Memory B cell (primary cell): ENCODE results near the gene TSPOAP1.

ENCODE experiments used
- ATAC-seq: fragments of 150-1000 bp; cut with Tn5 transposase; 2 replicates; pipeline ENCODE4 v1.10.0; 2021; ENCODE audit warnings: low read depth, mild to moderate bottlenecking, moderate library complexity
- DNase-seq, 2 donors: peaks; one replicate each; pipeline ENCODE4 v3.0.0; 2022; ENCODE audit warnings: low spot score in 2 of 2
- H3K27ac Mint-ChIP-seq: one replicate; pipeline ENCODE4 v1.8.0; 2022; ENCODE audit warnings: mild to moderate bottlenecking, moderate library complexity, mixed read lengths
- H3K27me3 Mint-ChIP-seq: one replicate; pipeline ENCODE4 v1.8.0; 2022; ENCODE audit warnings: mixed read lengths
- H3K36me3 Mint-ChIP-seq: one replicate; pipeline ENCODE4 v1.8.0; 2022; ENCODE audit warnings: mild to moderate bottlenecking, mixed read lengths
- H3K4me1 Mint-ChIP-seq: one replicate; pipeline ENCODE4 v1.8.0; 2022; ENCODE audit warnings: mixed read lengths
- H3K4me3 Mint-ChIP-seq: one replicate; pipeline ENCODE4 v1.8.0; 2022; ENCODE audit warnings: mild to moderate bottlenecking, moderate library complexity, mixed read lengths
- H3K9me3 Mint-ChIP-seq: one replicate; pipeline ENCODE4 v1.8.0; 2022; ENCODE audit warnings: mixed read lengths

The TSPOAP1 gene

GRCh38 chr17:58307468-58308172, 21.0 kb downstream of the TSPOAP1 start:
- Mint-ChIP-seq H3K36me3 (peaks cover 2% of the 10 kb centered on the region), H3K27ac (no peak overlapping the region), H3K27me3 (no peaks in the 10 kb centered on the region), H3K4me1 (peaks cover 9% of the 10 kb centered on the region), H3K9me3 (no peaks in the 10 kb centered on the region), H3K4me3 (no peak overlapping the region)
- DNase-seq (no peak), ATAC-seq (no peak)

- H3K4me3 Mint-ChIP-seq, result no peak overlapping the region
- no peak for DNase-seq
- peaks cover 2% of the 10 kb centered on the region for H3K36me3 Mint-ChIP-seq
- H3K4me1 Mint-ChIP-seq, result peaks cover 12% of the 10 kb centered on the region
- no peaks in the 10 kb centered on the region for H3K9me3 Mint-ChIP-seq
- ATAC-seq, result no peak
- H3K27me3 Mint-ChIP-seq, result no peaks in the 10 kb centered on the region
- no peak overlapping the region for H3K27ac Mint-ChIP-seq
Measured at GRCh38 chr17:58306131-58306951, 22.3 kb downstream of the TSPOAP1 start.

GRCh38 chr17:58305626-58306025, 23.0 kb downstream of the TSPOAP1 start:
- Mint-ChIP-seq H3K36me3 (peaks cover 2% of the 10 kb centered on the region), H3K27ac (no peak overlapping the region), H3K27me3 (no peaks in the 10 kb centered on the region), H3K4me3 (no peak overlapping the region), H3K4me1 (peaks cover 12% of the 10 kb centered on the region), H3K9me3 (no peaks in the 10 kb centered on the region)
- no peak for DNase-seq
- no peak for ATAC-seq

DNA sequence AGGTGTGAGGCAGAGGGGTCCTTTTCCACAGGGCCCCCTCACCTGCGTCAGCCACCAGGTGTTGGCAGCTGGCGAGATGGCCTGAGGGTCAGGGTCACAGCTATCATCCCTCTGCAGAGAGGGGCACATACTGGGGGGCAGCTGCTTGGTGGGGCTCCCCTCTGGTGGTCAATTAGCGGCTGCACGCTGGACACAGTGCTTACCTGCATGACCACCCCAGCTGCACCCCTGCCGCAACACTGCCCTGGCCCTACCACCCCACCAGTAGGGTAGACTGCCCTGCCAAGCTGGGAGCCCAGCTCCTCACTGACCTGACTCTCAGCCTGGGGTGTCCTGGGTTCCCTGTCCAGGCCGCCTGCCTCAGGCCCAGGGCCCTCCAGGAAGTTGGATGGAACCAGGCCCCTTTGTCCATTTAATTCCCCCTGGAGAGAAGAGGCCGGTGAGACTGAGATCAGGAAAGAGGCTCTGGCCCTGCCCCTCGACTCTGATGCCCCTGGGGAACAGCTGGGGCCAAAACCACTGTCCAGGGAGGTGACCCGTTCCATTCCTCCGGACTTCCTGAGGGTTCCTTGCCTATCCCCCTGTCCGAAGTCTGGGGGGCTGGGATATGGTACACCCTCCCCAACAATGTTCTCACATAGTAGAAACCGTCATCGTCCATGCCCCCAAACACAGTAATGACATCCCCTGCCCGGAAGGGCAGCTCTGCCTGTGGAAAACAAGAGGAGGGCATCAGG, 23.7 kb downstream of the TSPOAP1 start:
- H3K27ac Mint-ChIP-seq, result no peak overlapping the region
- H3K36me3 Mint-ChIP-seq, result peaks cover 2% of the 10 kb centered on the region

DNA sequence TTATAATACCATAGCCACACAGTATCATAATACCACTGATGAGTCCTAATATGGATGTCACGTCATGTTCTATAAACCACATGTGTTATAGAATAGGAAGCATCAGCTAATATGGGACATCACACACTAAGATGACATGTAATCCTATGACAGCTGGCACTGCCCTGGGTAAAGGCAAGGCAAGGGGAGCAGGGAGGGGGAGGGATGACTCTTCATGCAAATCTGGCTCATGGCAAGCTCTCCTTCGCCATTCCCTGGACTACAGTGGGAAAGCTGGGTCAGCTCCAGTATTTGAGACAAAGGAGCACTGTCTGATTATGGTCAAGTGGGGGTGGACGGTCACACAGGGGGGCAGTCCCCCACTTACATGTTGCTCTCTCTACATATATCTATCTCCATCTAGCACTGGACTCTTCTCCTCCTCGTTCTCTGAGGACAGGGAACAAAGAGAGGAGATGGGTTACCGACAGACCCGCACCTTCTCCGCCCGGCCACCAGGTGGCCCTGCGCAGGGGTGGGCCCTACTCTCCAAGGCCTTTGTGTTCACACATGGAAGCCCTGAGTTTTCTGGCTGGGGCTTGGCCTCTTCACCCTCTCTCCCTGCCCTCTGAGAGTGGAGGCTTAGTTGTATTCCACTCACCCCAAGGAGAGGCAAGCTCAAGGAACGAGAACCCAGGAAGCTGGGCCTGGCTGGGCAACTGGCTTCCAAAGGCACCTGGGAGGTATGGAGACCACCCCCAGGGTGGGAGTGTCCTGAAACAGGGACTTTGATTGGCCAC, 24.4 kb downstream of the TSPOAP1 start:
- Mint-ChIP-seq H3K27ac (no peak overlapping the region), H3K9me3 (no peaks in the 10 kb centered on the region), H3K4me1 (peaks cover 9% of the 10 kb centered on the region), H3K36me3 (peaks cover 2% of the 10 kb centered on the region), H3K27me3 (no peaks in the 10 kb centered on the region), H3K4me3 (no peak overlapping the region)
- peak; percentile 53 to 56 for DNase-seq
- ATAC-seq, result peak; percentile 85

More for the DNA sequence above, 23.7 kb downstream of the TSPOAP1 start:
- Mint-ChIP-seq H3K4me3 (no peak overlapping the region), H3K9me3 (no peaks in the 10 kb centered on the region), H3K4me1 (peaks cover 10% of the 10 kb centered on the region), H3K27me3 (no peaks in the 10 kb centered on the region)
- no peak for ATAC-seq
- no peak for DNase-seq

GRCh38 chr17:58302919-58303585, 25.5 kb downstream of the TSPOAP1 start:
- ATAC-seq (no peak), DNase-seq (no peak)
- no peaks in the 10 kb centered on the region for H3K9me3 Mint-ChIP-seq
- peaks cover under 1% of the 10 kb centered on the region for H3K36me3 Mint-ChIP-seq
- no peak overlapping the region for H3K4me3 Mint-ChIP-seq
- H3K27ac Mint-ChIP-seq, result no peak overlapping the region
- peaks cover 9% of the 10 kb centered on the region for H3K4me1 Mint-ChIP-seq
- H3K27me3 Mint-ChIP-seq, result no peaks in the 10 kb centered on the region

GRCh38 chr17:58302171-58302918, 26.2 kb downstream of the TSPOAP1 start:
- no peaks in the 10 kb centered on the region for H3K9me3 Mint-ChIP-seq
- peaks cover 9% of the 10 kb centered on the region for H3K4me1 Mint-ChIP-seq
- no peaks in the 10 kb centered on the region for H3K27me3 Mint-ChIP-seq
- DNase-seq (no peak), ATAC-seq (peak; percentile 26)
- H3K4me3 Mint-ChIP-seq, result no peak overlapping the region
- H3K36me3 Mint-ChIP-seq, result no peaks in the 10 kb centered on the region
- H3K27ac Mint-ChIP-seq, result no peak overlapping the region

- DNase-seq, result no peak
Measured at GRCh38 chr17:58301504-58302150, 27.0 kb downstream of the TSPOAP1 start.

DNA sequence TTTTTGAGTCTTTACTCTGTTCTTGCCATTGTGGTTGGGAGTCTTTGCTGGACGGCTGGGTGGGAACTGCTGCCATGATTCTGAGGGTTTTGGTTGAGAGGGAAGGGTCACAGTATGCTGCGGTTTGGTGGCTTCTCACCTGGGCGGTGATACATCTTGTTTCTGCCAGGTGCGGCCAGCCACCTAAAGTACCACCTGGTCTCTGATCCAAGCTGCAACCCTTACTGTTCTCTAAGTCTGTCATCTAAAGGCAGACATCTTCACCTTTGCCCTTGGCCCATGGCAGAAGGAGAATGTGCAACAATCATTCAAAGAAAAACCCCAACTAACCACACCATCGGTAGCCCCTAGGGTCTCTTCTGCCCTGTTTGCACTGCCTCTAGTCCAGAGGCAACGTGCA, 28.3 kb downstream of the TSPOAP1 start:
- ATAC-seq, result no peak
- no peak overlapping the region for H3K4me3 Mint-ChIP-seq

More at GRCh38 chr17:58301504-58302150, 27.0 kb downstream of the TSPOAP1 start:
- Mint-ChIP-seq H3K4me1 (peaks cover 9% of the 10 kb centered on the region), H3K4me3 (no peak overlapping the region), H3K27ac (no peak overlapping the region), H3K36me3 (no peaks in the 10 kb centered on the region), H3K27me3 (no peaks in the 10 kb centered on the region), H3K9me3 (no peaks in the 10 kb centered on the region)
- no peak for ATAC-seq

GRCh38 chr17:58294034-58294433, 34.6 kb downstream of the TSPOAP1 start:
- Mint-ChIP-seq H3K27ac (no peak overlapping the region), H3K27me3 (peaks cover 5% of the 10 kb centered on the region)

More for the DNA sequence above, 28.3 kb downstream of the TSPOAP1 start:
- no peak overlapping the region for H3K27ac Mint-ChIP-seq
- no peaks in the 10 kb centered on the region for H3K36me3 Mint-ChIP-seq
- no peaks in the 10 kb centered on the region for H3K27me3 Mint-ChIP-seq
- H3K9me3 Mint-ChIP-seq, result no peaks in the 10 kb centered on the region
- DNase-seq, result no peak
- peaks cover 9% of the 10 kb centered on the region for H3K4me1 Mint-ChIP-seq

DNA sequence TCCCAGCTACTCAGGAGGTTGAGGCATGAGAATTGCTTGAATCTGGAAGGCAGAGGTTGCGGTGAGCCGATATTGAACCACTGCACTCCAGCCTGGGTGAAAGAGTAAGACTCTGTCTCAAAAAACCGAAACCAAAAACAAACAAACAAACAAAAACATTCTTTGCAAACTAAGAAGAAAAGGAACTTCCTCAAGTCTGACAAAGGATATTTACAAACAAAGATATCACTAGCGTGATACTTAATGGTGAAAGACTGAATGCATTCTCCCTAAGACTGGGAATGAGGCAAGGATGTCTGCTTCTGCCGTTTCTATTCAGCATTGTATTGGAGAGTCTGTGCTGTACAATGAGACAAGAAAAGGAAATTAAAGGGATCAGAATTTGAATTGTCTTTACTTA, 37.3 kb downstream of the TSPOAP1 start:
- DNase-seq (no peak), ATAC-seq (no peak)
- H3K4me1 Mint-ChIP-seq, result peaks cover 2% of the 10 kb centered on the region
- peaks cover 4% of the 10 kb centered on the region for H3K9me3 Mint-ChIP-seq
- H3K4me3 Mint-ChIP-seq, result no peak overlapping the region
- peaks cover 8% of the 10 kb centered on the region for H3K27me3 Mint-ChIP-seq
- peaks cover 1% of the 10 kb centered on the region for H3K36me3 Mint-ChIP-seq
- no peak overlapping the region for H3K27ac Mint-ChIP-seq

More at GRCh38 chr17:58294034-58294433, 34.6 kb downstream of the TSPOAP1 start:
- no peak for ATAC-seq
- H3K36me3 Mint-ChIP-seq, result no peaks in the 10 kb centered on the region
- DNase-seq, result no peak
- H3K9me3 Mint-ChIP-seq, result peaks cover 4% of the 10 kb centered on the region
- H3K4me1 Mint-ChIP-seq, result no peaks in the 10 kb centered on the region
- no peak overlapping the region for H3K4me3 Mint-ChIP-seq

- Mint-ChIP-seq H3K9me3 (peaks cover 4% of the 10 kb centered on the region), H3K27me3 (peaks cover 9% of the 10 kb centered on the region), H3K27ac (no peak overlapping the region), H3K36me3 (peaks cover 1% of the 10 kb centered on the region), H3K4me3 (no peak overlapping the region), H3K4me1 (peaks cover 2% of the 10 kb centered on the region)
- no peak for DNase-seq
- no peak for ATAC-seq
Measured at GRCh38 chr17:58289869-58290268, 38.7 kb downstream of the TSPOAP1 start.
